Measurements from ENCODE around the gene TIMM10B. TPM values are rescaled to one million over a fixed set of nuclear protein-coding genes. Genes with fewer than 3 reads are reported as not detected.

Gene TIMM10B
- total and polyA plus RNA-seq, 2 donors (not counting 1 experiment from before 2014, with no cell fraction given), result 42.9 to 62.1 TPM

- peak; percentile 22 for DNase-seq
Observed at GRCh38 chr11:6438979-6439571, 42.2 kb upstream of the TIMM10B start.

More at GRCh38 chr11:6438979-6439571, 42.2 kb upstream of the TIMM10B start:
- Histone ChIP-seq H3K4me2 (replicated peaks; ENCODE audit: low read depth, low read length, poor library complexity, severe bottlenecking) (no peak overlapping the region), H3K27ac (ENCODE audit: low read length in 2 of 2) (no peak overlapping the region), H3K9ac (ENCODE audit: low read length) (no peak overlapping the region), H3K79me2 (ENCODE audit: control insufficient read depth, insufficient read depth, low read length) (no peaks in the 10 kb centered on the region), H3K9me3 (ENCODE audit: control extremely low read depth in 1 of 3, control insufficient read depth in 2 of 3, insufficient read depth in 1 of 3, low read length in 2 of 3) (no peaks in the 10 kb centered on the region), H3K4me3 (ENCODE audit: control extremely low read depth in 1 of 5, extremely low read depth in 1 of 5, insufficient read depth in 1 of 5, low read depth in 2 of 5, low read length in 4 of 5) (no peak overlapping the region), H3K36me3 (replicated peaks in 1 of 2; ENCODE audit: control extremely low read depth in 1 of 2, control insufficient read depth in 1 of 2, extremely low read depth in 1 of 2, insufficient read depth in 2 of 2, low read length in 1 of 2) (no peaks in the 10 kb centered on the region), H3K27me3 (replicated peaks in 1 of 4; ENCODE audit: control extremely low read depth in 1 of 4, control insufficient read depth in 3 of 4, insufficient read depth in 4 of 4, low read length in 3 of 4) (no peaks in the 10 kb centered on the region), H2AFZ (ENCODE audit: insufficient read depth, low read depth, low read length, poor library complexity, severe bottlenecking) (no peak overlapping the region), H4K20me1 (ENCODE audit: control insufficient read depth, insufficient read depth, low read length, poor library complexity, severe bottlenecking) (no peaks in the 10 kb centered on the region), H3K4me1 (ENCODE audit: control insufficient read depth in 2 of 2, insufficient read depth in 2 of 2, low read length in 2 of 2) (peaks cover 13 to 24% of the 10 kb centered on the region in 2 donors)
- Mint-ChIP-seq H3K27ac (no peak overlapping the region), H3K4me1 (peaks cover 7% of the 10 kb centered on the region), H3K27me3 (no peaks in the 10 kb centered on the region), H3K9me3 (ENCODE audit: insufficient read depth) (no peaks in the 10 kb centered on the region), H3K4me3 (no peak overlapping the region)
- POLR2A ChIA-PET, result no interaction called here
- WGBS (ENCODE audit: insufficient coverage), result 42% methylated on average over 1 of the region's 1 CpG
- ATAC-seq (ENCODE audit: low read depth), result no peak
- intact Hi-C loops (cut with micrococcal nuclease), result no loop called here
- TF ChIP-seq EZH2 (IDR thresholded peaks at IDR 0.05; ENCODE audit: borderline replicate concordance, insufficient read depth, low read depth, low read length, poor library complexity, severe bottlenecking), result no peak
- no peak for TF ChIP-seq CTCF (IDR thresholded peaks at IDR 0.05)
- CTCF ChIA-PET, result interaction anchor here (0.6 to 14.4 kb wide), 5 partner anchors 13 to 76 kb away, joined by 3 to 536 read pairs (median 4); no protein-coding TSS in a partner anchor

Measured in B cell (primary cell).